IMR-90 (cell line): ENCODE measurements around the gene ARGLU1. TPM values are rescaled to one million over a fixed set of nuclear protein-coding genes. Genes with fewer than 3 reads are reported as not detected.

ENCODE experiments used
- ATAC-seq: fragments of 200-7000 bp; cut with Tn5 transposase; 2 replicates; pipeline ENCODE4 v1.9.1; 2020; ENCODE audit warnings: low read depth, mild to moderate bottlenecking, moderate library complexity
- BruUV-seq: library from RNA; stranded (reverse); fragments of 400-500 nt; replicated peaks from 2 replicates; lab custom pipeline; 2021; lab: Mats Ljungman, UMichigan
- CTCF ChIA-PET: fragments of 300-600 bp; formaldehyde crosslinking; extraction: SDS; loops from one replicate; lab custom pipeline; 2021; ENCODE audit warnings: antibody characterized with exemption; lab: Yijun Ruan, JAX
- POLR2A ChIA-PET: fragments of 300-600 bp; sonication (Branson Sonifier 250); formaldehyde crosslinking; loops from one replicate; lab custom pipeline; 2022; ENCODE audit warnings: antibody characterized with exemption; ENCODE audit not compliant: unreplicated experiment; lab: Charles Lee
- DNase-seq: peaks from one replicate; pipeline ENCODE4 v3.0.0; 2013
- H2AFZ ChIP-seq: replicated peaks from 2 replicates; pipeline ENCODE3; 2013; ENCODE audit warnings: low read length, mild to moderate bottlenecking; ENCODE audit not compliant: poor library complexity
- H2AK5ac ChIP-seq: 2 replicates; pipeline ENCODE4 v1.6.1; 2013; ENCODE audit warnings: low read depth, low read length, inconsistent platforms
- H2AK9ac ChIP-seq: replicated peaks from 2 replicates; pipeline ENCODE3; 2013; ENCODE audit warnings: mild to moderate bottlenecking, low read depth, low read length, moderate library complexity; ENCODE audit not compliant: poor library complexity
- H2BK120ac ChIP-seq: 2 replicates; pipeline ENCODE4 v1.6.1; 2013; ENCODE audit warnings: low read depth, low read length, inconsistent platforms
- H2BK15ac ChIP-seq: 3 replicates; pipeline ENCODE4 v1.6.1; 2013; ENCODE audit warnings: low read depth, low read length, inconsistent platforms
- H2BK20ac ChIP-seq: 2 replicates; pipeline ENCODE4 v1.6.1; 2013; ENCODE audit warnings: low read depth, mild to moderate bottlenecking, inconsistent platforms, low read length, moderate library complexity
- H2BK5ac ChIP-seq: 2 replicates; pipeline ENCODE4 v1.6.1; 2013; ENCODE audit warnings: mild to moderate bottlenecking, low read depth, low read length, inconsistent platforms; ENCODE audit not compliant: poor library complexity, severe bottlenecking
- H3K14ac ChIP-seq: replicated peaks from 2 replicates; pipeline ENCODE4 v1.6.1; 2013; ENCODE audit warnings: low read depth, low read length, inconsistent platforms
- H3K18ac ChIP-seq: 2 replicates; pipeline ENCODE4 v1.6.1; 2013; ENCODE audit warnings: low read depth, low read length, control low read depth
- H3K23ac ChIP-seq: 2 replicates; pipeline ENCODE4 v1.6.1; 2013; ENCODE audit warnings: low read depth, low read length, inconsistent platforms
- H3K27ac ChIP-seq: 2 replicates; pipeline ENCODE4 v1.5.1; 2013; ENCODE audit warnings: mild to moderate bottlenecking, control low read depth, low read length; ENCODE audit not compliant: insufficient read depth
- H3K27me3 ChIP-seq: 2 replicates; pipeline ENCODE4 v1.6.1; 2013; ENCODE audit warnings: low read length; ENCODE audit not compliant: control insufficient read depth, insufficient read depth
- H3K36me3 ChIP-seq: 2 replicates; pipeline ENCODE4 v1.6.1; 2013; ENCODE audit warnings: low read length, mixed read lengths; ENCODE audit not compliant: control insufficient read depth, insufficient read depth
- H3K4ac ChIP-seq: 2 replicates; pipeline ENCODE4 v1.6.1; 2013; ENCODE audit warnings: low read depth, low read length, inconsistent platforms
- H3K4me1 ChIP-seq: 2 replicates; pipeline ENCODE4 v1.6.1; 2013; ENCODE audit warnings: low read length, mixed read lengths; ENCODE audit not compliant: control insufficient read depth, insufficient read depth
- H3K4me2 ChIP-seq: 2 replicates; pipeline ENCODE4 v1.6.1; 2013; ENCODE audit warnings: low read depth, mild to moderate bottlenecking, control low read depth, low read length, moderate library complexity
- H3K4me3 ChIP-seq: 2 replicates; pipeline ENCODE4 v1.5.1; 2013; ENCODE audit warnings: low read depth, mild to moderate bottlenecking, control low read depth, low read length, moderate library complexity; ENCODE audit not compliant: insufficient read depth
- H3K56ac ChIP-seq: 2 replicates; pipeline ENCODE4 v1.6.1; 2013; ENCODE audit warnings: low read length, inconsistent platforms; ENCODE audit not compliant: insufficient read depth; ENCODE audit errors: extremely low read depth
- H3K79me1 ChIP-seq, 2 experiments: 2 replicates each; pipeline ENCODE4 v1.6.1; 2013; ENCODE audit warnings: low read length in 2 of 2, inconsistent platforms in 1 of 2, low read depth in 1 of 2
- H3K9ac ChIP-seq: 2 replicates; pipeline ENCODE4 v1.6.1; 2013; ENCODE audit warnings: low read depth, low read length, control low read depth
- H3K9me1 ChIP-seq: 2 replicates; pipeline ENCODE4 v1.6.1; 2013; ENCODE audit warnings: low read length, inconsistent platforms; ENCODE audit not compliant: insufficient read depth
- H3K9me3 ChIP-seq: 2 replicates; pipeline ENCODE4 v1.6.1; 2013; ENCODE audit warnings: low read length; ENCODE audit not compliant: control insufficient read depth, insufficient read depth
- H4K20me1 ChIP-seq: 2 replicates; pipeline ENCODE4 v1.6.1; 2013; ENCODE audit warnings: low read length, inconsistent platforms; ENCODE audit not compliant: insufficient read depth
- H4K5ac ChIP-seq: 2 replicates; pipeline ENCODE4 v1.6.1; 2013; ENCODE audit warnings: mild to moderate bottlenecking, low read depth, low read length, control low read depth
- H4K8ac ChIP-seq, 2 experiments: 2 replicates each; pipeline ENCODE4 v1.6.1; 2013; ENCODE audit warnings: low read depth in 2 of 2, low read length in 2 of 2, control low read depth in 1 of 2, inconsistent platforms in 1 of 2
- H4K91ac ChIP-seq: 2 replicates; pipeline ENCODE4 v1.6.1; 2013; ENCODE audit warnings: low read depth, low read length, inconsistent platforms; ENCODE audit not compliant: insufficient read depth
- CEBPB ChIP-seq: IDR thresholded peaks from 2 replicates; pipeline ENCODE4 v1.6.1; 2012; ENCODE audit warnings: low read depth, low read length, improper control_type of control experiment
- FOS ChIP-seq: fragments of 150-350 bp; IDR thresholded peaks from 2 replicates; pipeline ENCODE4 v1.6.1; 2016; ENCODE audit warnings: low read depth, low read length
- MAZ ChIP-seq: IDR thresholded peaks from 2 replicates; pipeline ENCODE4 v1.6.1; 2012; ENCODE audit warnings: low read depth, mild to moderate bottlenecking, low read length, improper control_type of control experiment, moderate library complexity, borderline replicate concordance
- RCOR1 ChIP-seq: IDR thresholded peaks from 2 replicates; pipeline ENCODE4 v1.6.1; 2012; ENCODE audit warnings: mild to moderate bottlenecking, low read length, improper control_type of control experiment; ENCODE audit not compliant: insufficient replicate concordance
- WGBS, 2 experiments: methylation state at CpG; one replicate each; pipeline versions ENCODE4 v1.1.5 to v1.1.7; 2013; ENCODE audit warnings: missing lambda C conversion rate in 2 of 2; ENCODE audit not compliant: insufficient read length in 1 of 2; ENCODE audit errors: extremely low coverage in 2 of 2; 5-methylcytosine and 5-hydroxymethylcytosine counted together
- dilution Hi-C: fragments of 300-500 bp; cut with HindIII; formaldehyde crosslinking; loops from one replicate; pipeline ENCODE4 v1.14.3; 2018; ENCODE audit warnings: low sequenced_read_pairs; ENCODE audit not compliant: unreplicated experiment
- in situ Hi-C: fragments of 300-500 bp; cut with MboI; formaldehyde crosslinking; loops from 3 replicates; pipeline ENCODE4 v1.14.3; 2019; ENCODE audit warnings: low sequenced_read_pairs, inconsistent platforms, mixed read lengths
- intact Hi-C: fragments of 100-400 bp; cut with micrococcal nuclease; formaldehyde crosslinking; loops from 2 replicates; pipeline ENCODE4 v1.10.0; 2022
- polyA plus RNA-seq, 3 experiments: library from polyadenylated mRNA; depleted of rRNA; stranded (reverse); fragments of >200 nt; gene quantifications; 2 replicates each; pipeline ENCODE4 v1.2.3, GENCODE V29; 2012; ENCODE audit warnings: low replicate concordance in 1 of 3
- total RNA-seq: library from RNA; depleted of rRNA; stranded (reverse); fragments of >200 nt; gene quantifications from 2 replicates; pipeline ENCODE4 v1.2.3, GENCODE V29; 2012

The ARGLU1 gene
- total and polyA plus RNA-seq, 2 of the 4 experiments (the other 2 are of a cell fraction): 11.1 to 51.4 TPM

GRCh38 chr13:106499896-106500295 is 68.0 kb downstream of the ARGLU1 start:
- H3K56ac ChIP-seq: no peak overlapping the region
- H3K9me1 ChIP-seq: no peaks in the 10 kb centered on the region
- peak overlapping the region in 1 of 2 experiments; percentile 26; a peak in 1 of 4 replicates for H4K8ac ChIP-seq
- H2BK20ac ChIP-seq: no peak overlapping the region
- no peak overlapping the region for H2BK15ac ChIP-seq
- BruUV-seq: no TSS peak
- no peaks in the 10 kb centered on the region for H3K27me3 ChIP-seq
- H3K9ac ChIP-seq: no peak overlapping the region
- CTCF ChIA-PET: interaction anchor here (1.5 kb wide), 1 partner anchor 8 kb away, joined by 3 read pairs; no protein-coding TSS in a partner anchor
- no peaks in the 10 kb centered on the region for H3K4me1 ChIP-seq
- H3K4me2 ChIP-seq: no peak overlapping the region
- H3K23ac ChIP-seq: 0 out of 2 replicates have a peak overlapping the region, but pooled peaks have one; percentile 17
- no peak overlapping the region for H2BK120ac ChIP-seq
- no peak overlapping the region for H3K4ac ChIP-seq
- 100% methylated on average over 1 of the region's 4 CpGs; no CpG with 5 or more reads in 1 of the 2 experiments for WGBS, 2 experiments
- no peak overlapping the region for H3K18ac ChIP-seq
- peaks cover 10 to 18% of the 10 kb centered on the region in 2 experiments; a peak in 3 of 4 replicates for H3K79me1 ChIP-seq
- ATAC-seq (peak; percentile 37), DNase-seq (peak; percentile 47)
- H4K5ac ChIP-seq: peak overlapping the region; percentile 51; the same call in 1 of the 2 replicates
- no peak overlapping the region for H3K27ac ChIP-seq
- H3K14ac ChIP-seq: no peak overlapping the region
- H4K91ac ChIP-seq: no peak overlapping the region
- no peak overlapping the region for H2AK5ac ChIP-seq
- H2AFZ ChIP-seq: no peak overlapping the region
- POLR2A ChIA-PET: no interaction called here
- H3K36me3 ChIP-seq: no peaks in the 10 kb centered on the region
- dilution Hi-C loops: no loop called here
- no peak overlapping the region for H2AK9ac ChIP-seq
- H3K4me3 ChIP-seq: no peak overlapping the region
- in situ Hi-C loops: loop anchor here (25.0 kb wide), 1 partner anchor 413 kb away; no protein-coding TSS in a partner anchor
- no peaks in the 10 kb centered on the region for H4K20me1 ChIP-seq
- TF ChIP-seq RCOR1: no peak
- TF ChIP-seq FOS: no peak
- no peak for TF ChIP-seq CEBPB
- TF ChIP-seq MAZ: no peak
- intact Hi-C loops: no loop called here
- H2BK5ac ChIP-seq: no peak overlapping the region
- H3K9me3 ChIP-seq: no peaks in the 10 kb centered on the region
